ENCODE results near the gene KHDC1L. TPM values are rescaled to one million over a fixed set of nuclear protein-coding genes. Genes with fewer than 3 reads are reported as not detected.
"Not testable (repeated sequence)": the region's sequence is repeated elsewhere in the genome, so short reads cannot be mapped to it uniquely, and the experiment has no call there.

KHDC1L gene
- polyA plus RNA-seq, 12 donors, result 0.29 to 0.42 (median 0.39) TPM; not detected in 8

DNA sequence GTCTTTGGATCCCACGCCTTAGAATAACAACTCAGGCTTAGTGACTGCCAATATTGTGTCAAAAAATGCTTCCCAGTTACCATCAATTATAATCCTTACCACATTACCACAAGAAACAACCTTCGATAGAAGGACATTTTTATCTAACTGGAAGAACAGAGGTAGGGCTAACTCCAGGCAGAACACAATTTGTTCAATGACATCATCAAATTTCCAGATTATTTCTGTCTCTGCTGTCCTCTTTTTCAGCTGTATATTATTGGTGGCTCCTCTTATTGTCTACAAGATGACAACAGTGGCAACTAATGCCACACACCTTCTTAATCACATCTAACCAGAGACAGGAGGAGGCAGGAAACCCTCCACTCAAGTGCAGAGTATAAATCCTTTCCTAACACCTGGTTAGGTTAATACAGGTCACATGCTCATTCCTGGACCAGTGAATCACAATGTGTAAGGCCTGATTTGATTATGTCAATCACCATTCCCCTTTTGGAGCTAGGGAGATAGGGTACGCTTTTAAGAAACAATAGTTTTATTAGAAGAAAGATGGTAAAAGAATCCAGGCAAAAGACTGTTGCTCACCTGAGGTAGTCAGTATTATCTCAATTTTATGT lies 18.0 kb downstream of the KHDC1L start:
- no peak for DNase-seq

DNA sequence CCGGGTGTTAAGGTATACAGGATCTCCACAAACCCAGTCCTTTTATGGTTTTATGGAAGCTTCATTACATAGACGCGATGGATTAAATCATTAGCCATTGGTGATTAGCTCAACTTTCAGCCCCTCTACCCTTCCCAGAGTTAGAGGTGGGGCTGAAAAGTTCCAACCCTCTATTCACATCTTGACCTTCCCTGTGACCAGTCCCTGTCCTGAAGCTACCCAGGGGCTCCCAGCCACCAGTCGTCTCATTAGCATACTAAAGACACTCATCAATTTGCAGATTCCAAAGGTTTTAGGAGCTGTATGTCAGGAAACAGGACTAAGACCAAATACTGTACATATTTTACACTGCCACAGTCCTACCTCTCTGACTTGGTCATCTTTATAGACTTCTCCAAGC lies 21.0 kb downstream of the KHDC1L start:
- DNase-seq, result no peak

DNA sequence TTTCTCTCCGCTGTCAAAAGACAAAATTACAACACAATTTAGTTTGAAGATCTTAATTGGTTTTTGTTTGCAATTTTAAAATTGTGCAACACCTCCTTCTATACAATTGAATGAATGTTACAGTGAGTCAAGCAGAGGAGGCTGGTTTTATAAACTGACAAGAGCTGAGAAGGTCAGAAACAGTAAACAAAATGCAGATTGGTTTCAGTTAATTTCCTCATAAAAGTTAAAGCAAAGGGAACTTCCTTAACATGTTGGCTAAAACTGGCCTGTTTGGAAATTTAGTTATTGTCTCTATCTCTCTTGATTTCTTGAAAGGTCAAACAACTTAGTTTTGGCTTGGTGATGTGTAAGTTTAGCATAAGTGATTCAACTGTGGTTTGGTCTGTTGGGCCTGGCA lies 22.2 kb downstream of the KHDC1L start:
- DNase-seq, result no peak

DNA sequence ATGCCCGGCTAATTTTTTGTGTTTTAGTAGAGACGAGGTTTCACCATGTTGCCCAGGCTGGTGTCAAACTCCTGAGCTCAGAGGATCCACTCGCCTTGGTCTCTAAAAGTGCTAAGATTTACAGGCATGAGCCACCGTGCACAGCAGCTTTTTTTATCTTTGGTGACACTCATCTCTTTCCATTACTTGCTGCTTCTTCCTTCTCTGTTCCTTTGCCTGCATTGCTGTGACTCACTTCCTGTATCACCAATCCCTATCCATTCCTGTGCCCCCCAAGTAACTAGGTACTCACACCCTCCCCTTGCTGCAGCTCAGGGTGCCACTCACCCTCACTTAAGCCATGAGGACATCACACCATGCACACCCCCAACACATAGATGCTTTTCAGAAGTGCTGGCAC lies 24.6 kb downstream of the KHDC1L start:
- DNase-seq, result no peak

DNA sequence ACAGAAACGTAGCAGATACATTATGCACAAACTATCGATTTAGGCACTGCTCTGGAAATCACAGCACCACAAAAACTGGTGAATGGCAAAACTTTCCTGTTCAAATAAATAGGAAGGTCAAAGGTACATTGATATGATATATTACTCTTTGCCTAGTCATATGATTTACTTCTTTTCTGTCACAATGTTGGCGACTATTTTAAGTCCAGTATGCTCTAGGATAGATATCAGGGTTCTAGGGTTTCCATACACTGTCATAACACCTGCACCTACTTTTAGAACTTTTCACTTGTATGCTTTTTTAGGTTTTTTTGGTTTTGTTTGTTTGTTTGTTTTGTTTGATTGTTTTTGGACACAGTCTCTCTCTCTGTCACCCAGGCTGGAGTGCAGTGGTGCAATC lies 25.0 kb downstream of the KHDC1L start:
- DNase-seq, result no peak

DNA sequence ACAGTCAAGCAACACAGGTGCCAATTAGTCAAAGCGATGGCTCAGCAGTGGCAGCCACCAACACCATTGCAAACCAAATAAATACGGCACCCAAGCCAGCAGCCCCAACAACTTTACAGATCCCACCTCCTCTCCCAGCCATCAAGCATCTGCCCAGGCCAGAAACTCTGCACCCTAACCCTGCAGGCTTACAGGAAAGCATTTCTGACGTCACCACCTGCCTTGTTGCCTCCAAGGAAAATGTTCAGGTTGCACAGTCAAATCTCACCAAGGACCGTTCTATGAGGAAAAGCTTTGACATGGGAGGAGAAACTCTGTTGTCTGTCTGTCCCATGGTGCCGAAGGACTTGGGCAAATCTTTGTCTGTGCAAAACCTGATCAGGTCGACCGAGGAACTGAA lies 30.6 kb downstream of the KHDC1L start:
- no peak for DNase-seq

DNA sequence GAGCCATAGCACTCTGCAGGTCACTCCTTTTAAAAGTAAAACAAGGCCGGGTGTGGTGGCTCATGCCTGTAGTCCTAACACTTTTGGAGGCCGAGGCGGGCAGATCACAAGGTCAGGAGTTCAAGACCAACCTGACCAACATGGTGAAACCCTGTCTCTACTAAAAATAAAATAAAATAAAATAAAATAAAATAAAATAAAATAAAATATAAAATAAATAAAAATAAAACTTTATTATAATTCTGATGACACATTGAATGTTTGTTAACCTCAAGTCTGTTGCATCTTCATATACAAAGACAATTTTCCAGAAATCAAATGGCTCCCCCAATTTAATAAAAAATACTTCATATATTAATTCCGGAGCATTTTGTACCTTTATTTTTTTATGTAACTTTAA lies 32.0 kb downstream of the KHDC1L start:
- DNase-seq, result not testable (repeated sequence)

DNA sequence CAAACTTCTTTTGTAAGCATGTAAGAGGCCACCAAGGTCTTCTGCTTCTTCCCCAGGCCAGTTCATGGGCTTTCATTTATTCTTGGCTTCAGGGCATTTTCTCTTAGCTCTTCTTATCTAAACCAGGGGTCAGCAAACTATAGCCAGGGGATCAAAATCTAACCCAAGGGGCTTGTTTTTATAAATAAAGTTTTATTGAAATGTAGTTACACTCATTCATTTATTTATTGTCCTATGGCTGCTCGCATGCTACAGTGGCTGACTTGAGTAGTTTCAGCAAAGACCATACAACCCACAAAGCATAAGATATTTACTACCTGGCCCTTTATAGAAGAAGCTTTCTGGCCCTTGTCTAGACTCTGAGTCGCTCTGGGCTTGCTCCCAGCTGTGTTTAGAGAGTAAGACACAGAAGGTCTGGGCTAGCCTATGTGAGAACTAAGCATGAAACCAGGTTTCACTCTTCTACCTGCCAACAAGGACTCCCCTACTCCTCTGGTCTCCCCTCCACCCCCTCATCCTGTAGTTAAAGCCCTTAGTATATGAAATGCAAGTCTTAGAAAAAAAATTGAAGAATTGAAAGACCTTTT lies 43.2 kb downstream of the KHDC1L start:
- DNase-seq, result no peak

DNA sequence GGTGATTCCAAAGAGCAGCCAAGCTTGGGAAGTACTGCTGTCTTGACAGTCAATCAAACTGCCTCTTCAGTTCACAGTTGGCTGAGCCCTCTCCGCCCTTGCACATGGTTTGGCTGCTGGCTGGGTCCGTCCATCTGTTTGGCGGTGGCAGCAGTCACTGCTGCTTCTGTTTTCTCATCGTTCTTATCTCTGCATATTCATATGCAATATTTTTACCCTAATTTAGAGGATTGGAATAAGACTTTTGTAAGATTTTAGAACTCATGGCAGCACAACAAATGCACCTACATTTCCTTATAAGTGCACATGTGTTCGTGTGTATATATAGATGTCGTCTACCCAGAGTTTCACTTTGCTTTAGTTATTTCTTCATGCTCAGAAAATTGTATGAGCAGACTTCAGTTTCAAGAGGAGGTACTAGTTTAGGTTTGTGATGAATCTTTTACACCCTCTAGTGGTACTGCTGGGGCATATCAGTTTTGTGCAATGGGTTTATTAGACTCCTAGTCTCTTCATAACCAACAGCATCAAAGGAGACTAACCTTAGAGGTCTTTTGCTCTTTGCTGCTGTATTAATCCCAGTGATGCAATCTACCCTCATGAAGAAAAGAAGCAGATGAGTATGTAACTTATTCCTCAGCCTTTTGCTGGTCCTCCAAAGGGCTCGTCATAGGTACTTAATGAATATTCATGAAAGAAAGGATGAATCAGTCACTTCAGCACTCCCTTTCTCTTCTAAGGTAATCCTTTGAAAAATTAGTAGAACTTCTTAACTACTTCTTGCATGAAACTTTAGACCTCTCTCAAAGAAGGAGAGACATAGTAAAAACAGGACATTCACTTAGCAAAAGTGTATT lies 44.3 kb downstream of the KHDC1L start:
- DNase-seq, result peak; percentile 45

DNA sequence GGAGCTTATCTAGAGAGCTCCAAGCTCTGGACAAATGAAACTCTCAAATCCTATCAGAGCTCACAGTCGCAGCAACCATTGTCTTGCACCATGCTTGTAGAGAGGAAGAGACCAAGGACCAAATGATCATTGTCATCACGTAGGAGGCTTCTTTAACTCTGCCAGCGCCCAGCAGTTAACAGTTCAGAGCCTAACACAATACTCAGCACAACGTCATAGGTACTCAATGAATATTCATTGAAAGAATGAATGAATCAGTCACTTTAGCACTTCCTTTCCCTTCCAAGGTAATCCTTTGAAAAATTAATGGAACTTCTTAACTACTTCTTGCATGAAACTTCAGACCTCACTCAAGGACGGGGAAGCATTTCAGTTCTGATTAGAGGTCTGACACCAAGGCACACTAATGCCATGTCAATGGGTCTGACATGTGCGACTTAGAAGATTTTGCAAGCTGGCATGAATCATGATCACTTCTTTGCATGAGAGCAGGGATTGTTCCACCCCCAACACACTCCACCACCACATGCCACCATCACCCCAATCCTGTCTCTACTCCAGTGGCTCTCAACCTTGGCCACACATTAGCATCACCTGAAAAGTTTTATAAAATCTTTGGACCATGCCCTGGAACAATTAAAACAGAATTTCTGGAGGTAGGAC lies 45.1 kb downstream of the KHDC1L start:
- no peak for DNase-seq

DNA sequence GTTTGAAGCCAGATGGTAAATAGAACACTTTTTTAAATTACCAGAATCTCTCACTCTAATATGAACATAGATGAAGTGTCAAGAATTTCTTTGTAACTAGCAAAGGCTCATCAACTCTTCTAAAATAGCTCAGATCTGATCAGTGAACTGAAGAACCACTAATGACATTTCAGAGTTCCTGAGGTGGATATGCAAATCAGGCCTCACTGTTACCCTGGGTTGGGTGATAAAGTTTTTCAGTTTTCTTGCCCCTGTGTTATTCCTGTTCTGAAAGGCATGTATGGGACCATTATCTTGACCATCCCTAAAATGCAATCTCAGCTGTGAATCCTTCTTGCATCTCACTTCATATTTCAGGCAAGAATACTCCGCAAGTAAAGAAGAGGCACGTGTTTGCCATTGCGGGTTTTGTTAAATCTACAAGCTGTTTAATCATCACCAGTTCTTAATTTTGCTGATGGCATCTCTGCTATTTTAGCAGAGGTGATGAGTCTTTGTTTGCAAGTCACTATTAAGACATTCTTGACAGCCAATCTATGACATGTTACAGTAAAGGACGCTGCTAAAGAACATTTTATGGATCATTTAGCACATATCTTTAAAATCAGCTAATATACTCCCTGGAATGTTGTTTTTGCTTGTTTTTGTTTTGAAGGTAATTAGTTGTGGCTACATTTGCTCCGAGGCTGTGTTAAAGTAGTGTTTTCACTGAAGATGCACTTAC lies 47.9 kb downstream of the KHDC1L start:
- no peak for DNase-seq

DNA sequence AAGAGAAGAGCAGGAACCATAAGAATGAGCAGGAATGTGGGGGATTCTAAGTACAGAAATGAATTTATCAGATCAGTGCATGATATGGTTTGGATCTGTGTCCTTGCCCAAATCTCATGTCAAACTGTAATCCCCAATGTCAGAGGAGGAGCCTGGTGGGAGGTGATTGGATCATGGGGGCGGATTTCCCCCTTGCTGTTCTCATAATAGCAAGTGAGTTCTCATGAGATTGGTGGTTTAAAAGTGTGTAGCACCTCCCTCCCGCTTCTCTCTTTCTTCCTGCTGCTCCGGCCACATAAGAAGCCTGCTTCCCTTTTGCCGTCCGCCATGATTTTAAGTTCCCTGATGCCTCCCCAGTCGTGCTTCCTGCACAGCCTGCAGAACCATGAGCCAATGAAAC lies 49.2 kb downstream of the KHDC1L start:
- DNase-seq, result no peak

DNA sequence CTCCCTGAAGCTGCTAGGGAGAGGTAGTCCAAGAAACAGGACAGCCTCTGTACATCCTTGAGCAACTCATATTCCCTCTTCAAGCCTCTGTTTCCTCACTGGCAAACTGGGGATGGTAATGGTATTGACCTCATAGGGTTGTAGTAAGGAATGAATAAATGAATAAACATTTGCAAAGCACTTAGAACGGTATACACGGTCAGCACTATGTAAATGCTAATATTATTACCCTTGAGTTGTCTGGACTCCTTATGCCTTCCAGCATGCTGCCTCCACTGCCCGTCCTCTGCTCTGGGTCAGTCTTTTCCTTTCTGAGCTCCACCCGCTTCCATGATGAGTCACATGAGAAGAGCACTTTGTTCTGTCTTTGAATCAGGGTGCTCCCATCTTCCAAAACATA lies 50.6 kb downstream of the KHDC1L start:
- DNase-seq, result no peak

Other genes with a start within 250 kb of the KHDC1L start
- 1 to 10 TPM in 10 of 12 donors, not detected in 2; 3.6 to 5.4 (median 4.4) TPM for gene KHDC1, start 37.7 kb upstream of the KHDC1L start, polyA plus RNA-seq (ENCODE audit: insufficient read length in 12 of 12)
- gene DPPA5, start 128.8 kb upstream of the KHDC1L start, polyA plus RNA-seq (ENCODE audit: insufficient read length in 12 of 12), result not detected
- gene KHDC3L, start 137.2 kb upstream of the KHDC1L start, polyA plus RNA-seq (ENCODE audit: insufficient read length in 12 of 12), result not detected
- under 1 TPM in 3 of 12 donors, not detected in 9; 0.16 to 0.34 (median 0.21) TPM for gene OOEP, start 144.4 kb upstream of the KHDC1L start, polyA plus RNA-seq (ENCODE audit: insufficient read length in 12 of 12)
- 1 to 10 TPM in 1 of 12 donors, under 1 TPM in 8, not detected in 3; 0.15 to 1.3 (median 0.77) TPM for gene DDX43, start 169.3 kb upstream of the KHDC1L start, polyA plus RNA-seq (ENCODE audit: insufficient read length in 12 of 12)
- 1 to 10 TPM in 11 of 12 donors, not detected in 1; 4.3 to 9.8 (median 5.1) TPM for gene CGAS, start 226.8 kb upstream of the KHDC1L start, polyA plus RNA-seq (ENCODE audit: insufficient read length in 12 of 12)
- gene MTO1, start 236.2 kb upstream of the KHDC1L start, polyA plus RNA-seq (ENCODE audit: insufficient read length in 12 of 12), result 10 to 100 TPM in 11 of 12 donors, not detected in 1; 12.3 to 23.6 (median 21.0) TPM